Right lobe of liver (tissue), 6 donors: ENCODE measurements around the gene PSD4. TPM values are rescaled to one million over a fixed set of nuclear protein-coding genes. Genes with fewer than 3 reads are reported as not detected.

Source experiments
- ATAC-seq, 4 donors: fragments of 200-7000 bp; cut with Tn5 transposase; one replicate each; pipeline ENCODE4 v1.9.1; 2020; ENCODE audit warnings: mild to moderate bottlenecking in 4 of 4, moderate library complexity in 4 of 4
- DNase-seq, 3 donors: peaks; one replicate each; pipeline ENCODE4 v3.0.0-alpha.2; 2020
- H3K27ac ChIP-seq, 3 donors: fragments of 200-600 bp; one replicate each; pipeline ENCODE4 v1.8.0; 2022
- H3K27me3 ChIP-seq, 2 donors: fragments of 200-600 bp; one replicate each; pipeline ENCODE4 v1.8.0; 2022
- H3K36me3 ChIP-seq, 4 donors: fragments of 200-600 bp; sonication (generic) in 1 of 4; one replicate each; pipeline versions ENCODE4 v1.5.1 to v1.8.0; 2017 to 2022; ENCODE audit warnings: control low read depth in 1 of 4
- H3K4me1 ChIP-seq, 4 donors: fragments of 200-600 bp; sonication (generic) in 1 of 4; one replicate each; pipeline versions ENCODE4 v1.5.1 to v1.8.0; 2017 to 2022; ENCODE audit warnings: control low read depth in 1 of 4
- H3K4me3 ChIP-seq, 3 donors: fragments of 200-600 bp; one replicate each; pipeline ENCODE4 v1.8.0; 2022
- H3K9me3 ChIP-seq, 4 donors: fragments of 200-600 bp; sonication (generic) in 1 of 4; one replicate each; pipeline versions ENCODE4 v1.5.1 to v1.8.0; 2017 to 2022; ENCODE audit warnings: control low read depth in 1 of 4
- CTCF ChIP-seq, 4 donors: fragments of 200-600 bp in 3 of 4; fragments of 450-650 bp in 1 of 4; IDR thresholded peaks; one replicate each; pipeline versions ENCODE4 v1.5.1 to v1.8.0; 2016 to 2022; ENCODE audit warnings: antibody characterized with exemption in 4 of 4, mild to moderate bottlenecking in 2 of 4
- POLR2A ChIP-seq: fragments of 450-650 bp; IDR thresholded peaks from one replicate; pipeline ENCODE4 v1.6.1; 2017; ENCODE audit warnings: antibody characterized with exemption, mild to moderate bottlenecking
- WGBS: methylation state at CpG from one replicate; pipeline ENCODE4 v1.1.6; 2018; ENCODE audit warnings: low coverage, low lambda C conversion rate; ENCODE audit not compliant: insufficient coverage; ENCODE audit errors: missing lambda C conversion rate; 5-methylcytosine and 5-hydroxymethylcytosine counted together
- intact Hi-C, 2 donors: fragments of 100-400 bp; cut with DNase I; formaldehyde crosslinking; loops; one replicate each; pipeline versions ENCODE4 v1.11.2 to v1.14.1; 2022
- total RNA-seq, 6 experiments: library from RNA; depleted of rRNA in 2 of 6; stranded (reverse); fragments of >200 nt in 2 of 6; fragmentation: NEBNext Ultra II Directional in 3 of 6; extraction: Animal tissue kit (Norgen Biotek cat#: 25700) in 3 of 6; gene quantifications; one replicate each; pipeline versions ENCODE4 v1.1.0 to v1.2.4, GENCODE V29; 2016 to 2023
- donor health status: DM: no; HTN: yes; CAD: no.
- donor health status: DM: no; HTN: no; CAD: no.
- donor health status: DM: no; HTN: no; CAD: no.
- donor health status: DM: no; HTN: yes; CAD: no.
- donor health status: DM: no; HTN: yes; CAD: no.

PSD4 gene
- total RNA-seq, 6 experiments from 2014 or later, result 38.0 to 77.8 (median 58.7) TPM

DNA sequence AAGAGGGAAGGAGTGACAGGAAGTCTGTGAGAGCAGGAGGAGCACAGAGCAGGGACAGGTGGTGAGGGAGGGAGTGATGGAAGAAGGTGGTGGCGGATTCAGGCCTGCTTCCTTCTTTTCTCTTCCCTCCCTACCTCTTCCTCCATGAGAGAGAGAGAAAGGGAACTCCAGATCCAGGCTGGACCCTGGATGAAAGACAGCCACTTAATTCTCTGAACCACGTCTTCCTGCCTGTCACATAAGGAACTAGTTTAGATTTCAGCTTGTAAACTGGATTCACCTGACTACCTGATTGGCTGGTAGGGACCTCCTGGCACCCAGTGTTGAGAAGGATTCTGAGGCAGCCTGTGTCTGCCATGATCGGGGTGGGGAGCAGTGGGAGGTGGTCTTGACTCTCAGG, 56.0 kb downstream of the PSD4 start:
- Histone ChIP-seq H3K4me3 (no peak overlapping the region), H3K27ac (no peak overlapping the region), H3K36me3 (no peaks in the 10 kb centered on the region), H3K9me3 (no peaks in the 10 kb centered on the region), H3K4me1 (peaks cover 0 to 9% (median 0%) of the 10 kb centered on the region in 4 donors), H3K27me3 (no peaks in the 10 kb centered on the region)
- ATAC-seq (no peak), DNase-seq (no peak)
- TF ChIP-seq POLR2A, result no peak
- TF ChIP-seq CTCF (IDR thresholded peaks at IDR 0.05), result no peak
- intact Hi-C loops, result no loop called here
- WGBS, result 83% methylated on average over 1 of the region's 3 CpGs

GRCh38 chr2:113230531-113230930, 56.8 kb downstream of the PSD4 start:
- Histone ChIP-seq H3K4me3 (no peak overlapping the region), H3K36me3 (no peaks in the 10 kb centered on the region), H3K9me3 (no peaks in the 10 kb centered on the region), H3K27ac (no peak overlapping the region), H3K4me1 (peaks cover 0 to 9% (median 0%) of the 10 kb centered on the region in 4 donors), H3K27me3 (no peaks in the 10 kb centered on the region)
- intact Hi-C loops, result no loop called here
- no peak for TF ChIP-seq CTCF (IDR thresholded peaks at IDR 0.05)
- no peak for TF ChIP-seq POLR2A
- DNase-seq (no peak), ATAC-seq (no peak)
- WGBS, result 70% methylated on average over 6 of the region's 6 CpGs

DNA sequence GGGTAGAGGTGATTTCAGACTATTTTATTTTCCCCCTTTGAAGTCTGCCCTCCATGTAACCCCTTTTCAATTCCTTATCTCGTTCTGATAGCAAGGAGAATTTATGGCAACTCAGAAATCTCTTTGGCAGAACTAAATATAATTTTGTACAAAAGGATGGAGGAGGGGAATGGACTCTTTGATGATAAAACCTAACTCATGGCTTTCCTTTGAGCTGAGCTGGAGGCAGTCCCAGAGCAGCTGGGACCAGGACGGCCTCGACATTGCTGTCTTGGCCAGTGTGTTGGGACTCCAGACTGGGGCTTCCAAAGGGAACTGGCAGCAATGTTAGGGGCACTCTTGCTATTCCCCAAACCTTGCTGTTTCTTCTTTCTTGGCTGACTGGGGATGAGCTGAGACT, 57.3 kb downstream of the PSD4 start:
- Histone ChIP-seq H3K4me3 (no peak overlapping the region), H3K4me1 (peaks cover 0 to 9% (median 0%) of the 10 kb centered on the region in 4 donors), H3K27ac (no peak overlapping the region), H3K9me3 (no peaks in the 10 kb centered on the region), H3K36me3 (no peaks in the 10 kb centered on the region), H3K27me3 (no peaks in the 10 kb centered on the region)
- intact Hi-C loops, result no loop called here
- 67% methylated on average over 3 of the region's 3 CpGs for WGBS
- TF ChIP-seq CTCF (IDR thresholded peaks at IDR 0.05), result no peak
- no peak for TF ChIP-seq POLR2A
- ATAC-seq (no peak), DNase-seq (no peak)

DNA sequence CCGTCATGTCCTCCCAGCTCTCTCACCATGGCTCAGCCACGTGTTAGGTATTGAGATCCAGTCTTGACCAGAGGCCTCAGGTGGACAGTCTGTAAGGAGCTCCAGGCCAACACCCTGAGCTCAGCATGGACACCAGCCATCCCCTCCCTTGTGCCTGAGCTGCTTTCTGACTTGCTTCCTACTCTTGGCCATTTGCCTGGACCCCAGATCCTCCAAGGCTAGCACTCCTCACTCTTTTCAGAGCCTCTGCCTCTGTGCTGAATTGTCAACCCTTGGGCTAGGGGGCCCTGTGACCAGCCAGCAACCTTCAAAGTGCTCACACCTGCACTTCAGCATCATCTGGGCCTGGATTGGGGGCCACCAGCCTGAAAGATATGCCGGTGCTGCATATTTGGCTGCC, 58.4 kb downstream of the PSD4 start:
- peaks cover 0 to 9% (median 0%) of the 10 kb centered on the region in 4 donors for H3K4me1 ChIP-seq

More for the DNA sequence above, 58.4 kb downstream of the PSD4 start:
- TF ChIP-seq POLR2A, result no peak
- TF ChIP-seq CTCF (IDR thresholded peaks at IDR 0.05), result no peak
- no peaks in the 10 kb centered on the region for H3K27me3 ChIP-seq
- intact Hi-C loops, result no loop called here
- DNase-seq (no peak), ATAC-seq (no peak)
- H3K9me3 ChIP-seq, result no peaks in the 10 kb centered on the region
- WGBS, result 83% methylated on average over 1 of the region's 3 CpGs
- no peak overlapping the region for H3K4me3 ChIP-seq
- no peak overlapping the region for H3K27ac ChIP-seq
- no peaks in the 10 kb centered on the region for H3K36me3 ChIP-seq
